ENCODE data around the gene DDI2. TPM values are rescaled to one million over a fixed set of nuclear protein-coding genes. Genes with fewer than 3 reads are reported as not detected.

DDI2 gene
- total RNA-seq, 1 experiment from 2014 or later, result 27.0 TPM

DNA sequence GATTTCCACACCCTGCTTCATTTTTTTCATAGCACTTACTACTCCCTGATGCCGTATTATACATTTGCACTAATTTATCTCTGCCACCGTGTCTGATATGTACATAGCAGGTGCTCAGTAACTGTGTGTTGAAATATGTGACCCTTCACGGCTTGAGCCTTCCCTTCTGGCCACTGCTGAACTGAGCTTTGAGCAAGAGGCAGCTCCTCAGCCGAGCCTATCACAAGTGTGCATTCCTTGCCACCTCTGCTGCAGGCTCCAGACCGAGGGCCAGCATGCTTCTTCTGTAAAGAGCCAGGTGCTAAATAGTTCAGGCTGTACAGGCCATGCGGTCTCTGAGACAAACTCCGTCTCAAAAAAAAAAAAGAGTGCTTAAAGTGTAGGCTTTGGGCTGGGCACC lies 89.5 kb downstream of the DDI2 start:
- Mint-ChIP-seq H3K36me3 (ENCODE audit: insufficient read depth, unreplicated experiment) (no peaks in the 10 kb centered on the region), H3K4me1 (ENCODE audit: low read depth, unreplicated experiment) (peaks cover 11% of the 10 kb centered on the region), H3K9me3 (ENCODE audit: low read depth, unreplicated experiment) (no peaks in the 10 kb centered on the region), H3K4me3 (ENCODE audit: low read depth, unreplicated experiment) (no peak overlapping the region), H3K27ac (ENCODE audit: unreplicated experiment) (no peak overlapping the region), H3K27me3 (ENCODE audit: unreplicated experiment) (no peaks in the 10 kb centered on the region)
- BruUV-seq (replicated peaks), result no TSS peak
- TF ChIP-seq, protein P1, sequence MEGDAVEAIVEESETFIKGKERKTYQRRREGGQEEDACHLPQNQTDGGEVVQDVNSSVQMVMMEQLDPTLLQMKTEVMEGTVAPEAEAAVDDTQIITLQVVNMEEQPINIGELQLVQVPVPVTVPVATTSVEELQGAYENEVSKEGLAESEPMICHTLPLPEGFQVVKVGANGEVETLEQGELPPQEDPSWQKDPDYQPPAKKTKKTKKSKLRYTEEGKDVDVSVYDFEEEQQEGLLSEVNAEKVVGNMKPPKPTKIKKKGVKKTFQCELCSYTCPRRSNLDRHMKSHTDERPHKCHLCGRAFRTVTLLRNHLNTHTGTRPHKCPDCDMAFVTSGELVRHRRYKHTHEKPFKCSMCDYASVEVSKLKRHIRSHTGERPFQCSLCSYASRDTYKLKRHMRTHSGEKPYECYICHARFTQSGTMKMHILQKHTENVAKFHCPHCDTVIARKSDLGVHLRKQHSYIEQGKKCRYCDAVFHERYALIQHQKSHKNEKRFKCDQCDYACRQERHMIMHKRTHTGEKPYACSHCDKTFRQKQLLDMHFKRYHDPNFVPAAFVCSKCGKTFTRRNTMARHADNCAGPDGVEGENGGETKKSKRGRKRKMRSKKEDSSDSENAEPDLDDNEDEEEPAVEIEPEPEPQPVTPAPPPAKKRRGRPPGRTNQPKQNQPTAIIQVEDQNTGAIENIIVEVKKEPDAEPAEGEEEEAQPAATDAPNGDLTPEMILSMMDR (IDR thresholded peaks at IDR 0.05; ENCODE audit: unreplicated experiment), result no peak
- intact Hi-C loops (cut with micrococcal nuclease; ENCODE audit: unreplicated experiment), result no loop called here
- DNase-seq, result no peak
- CTCF ChIA-PET, result interaction anchor here (0.7 kb wide), 2 partner anchors 39 to 519 kb away, joined by 3 read pairs; no protein-coding TSS in a partner anchor

DNA sequence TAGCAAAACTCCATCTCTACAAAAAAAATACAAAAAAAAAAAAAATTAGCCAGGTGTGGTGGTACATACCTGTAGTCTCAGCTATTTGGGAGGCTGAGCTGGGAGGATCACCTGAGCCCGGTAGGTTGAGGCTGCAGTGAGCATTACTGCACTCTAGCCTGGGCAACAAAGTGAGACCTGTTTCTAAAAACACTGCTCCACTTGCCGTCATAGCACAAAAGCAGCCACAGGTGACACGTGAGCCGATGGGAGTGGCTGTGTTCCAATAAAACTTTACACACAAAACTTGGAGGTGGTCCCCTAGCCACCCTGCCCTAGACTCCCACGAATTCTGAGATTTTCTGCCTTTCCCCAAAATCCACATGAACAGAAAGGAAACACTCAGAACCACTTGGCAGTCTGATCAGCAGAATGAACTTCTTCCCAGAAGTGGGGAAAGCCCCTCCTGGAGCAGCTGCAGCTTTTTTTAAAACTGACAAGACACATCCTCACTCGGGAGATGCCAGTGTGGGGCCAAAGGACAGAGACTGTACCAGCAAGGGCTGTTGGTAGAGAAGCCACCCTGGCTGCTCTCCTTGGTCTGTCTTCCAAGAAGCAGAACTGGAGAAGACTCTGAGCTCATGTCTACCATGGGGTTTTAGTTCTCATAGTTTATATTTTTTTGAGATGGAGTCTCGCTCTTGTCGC lies 90.1 kb downstream of the DDI2 start:
- Mint-ChIP-seq H3K4me1 (ENCODE audit: low read depth, unreplicated experiment) (peaks cover 11% of the 10 kb centered on the region), H3K27ac (ENCODE audit: unreplicated experiment) (no peak overlapping the region), H3K9me3 (ENCODE audit: low read depth, unreplicated experiment) (no peaks in the 10 kb centered on the region), H3K27me3 (ENCODE audit: unreplicated experiment) (no peaks in the 10 kb centered on the region), H3K36me3 (ENCODE audit: insufficient read depth, unreplicated experiment) (no peaks in the 10 kb centered on the region), H3K4me3 (ENCODE audit: low read depth, unreplicated experiment) (no peak overlapping the region)
- no peak for DNase-seq
- TF ChIP-seq, protein P1 (IDR thresholded peaks at IDR 0.05; ENCODE audit: unreplicated experiment), result no peak
- intact Hi-C loops (cut with micrococcal nuclease; ENCODE audit: unreplicated experiment), result no loop called here
- no TSS peak for BruUV-seq (replicated peaks)
- CTCF ChIA-PET, result interaction anchor here (0.7 kb wide), 1 partner anchor 519 kb away, joined by 3 read pairs; no protein-coding TSS in a partner anchor

DNA sequence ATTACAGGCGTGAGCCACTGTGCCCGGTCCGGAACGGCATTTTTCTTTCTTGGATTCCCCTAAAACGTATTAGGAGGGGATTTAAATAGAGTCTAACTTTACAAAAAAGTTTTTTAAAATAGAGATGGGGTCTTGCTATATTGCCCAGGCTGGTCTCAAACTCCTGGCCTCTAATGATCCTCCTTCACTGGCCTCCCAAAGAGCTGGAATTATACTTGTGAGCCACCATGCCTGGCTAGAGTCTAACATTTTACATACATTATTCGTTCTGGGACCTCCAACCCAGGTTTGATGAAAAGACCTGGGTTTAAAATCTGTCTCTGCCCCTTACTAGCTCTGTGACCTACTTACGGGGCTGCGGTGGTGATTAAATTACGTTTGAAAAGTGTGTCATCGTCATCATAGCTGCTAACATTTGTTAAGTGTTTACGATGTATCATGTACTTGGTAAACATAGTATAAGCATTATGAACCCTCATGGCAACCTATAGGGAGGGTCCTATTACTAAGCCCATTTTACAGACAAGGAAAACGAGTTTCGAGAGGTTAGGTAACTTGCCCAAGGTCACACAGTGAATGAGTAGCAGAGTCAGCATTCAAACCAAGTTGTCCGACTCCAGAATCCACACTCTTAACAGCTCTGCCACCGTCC lies 91.4 kb downstream of the DDI2 start:
- intact Hi-C loops (cut with micrococcal nuclease; ENCODE audit: unreplicated experiment), result no loop called here
- Mint-ChIP-seq H3K27me3 (ENCODE audit: unreplicated experiment) (no peaks in the 10 kb centered on the region), H3K4me3 (ENCODE audit: low read depth, unreplicated experiment) (no peak overlapping the region), H3K27ac (ENCODE audit: unreplicated experiment) (no peak overlapping the region), H3K4me1 (ENCODE audit: low read depth, unreplicated experiment) (peaks cover 3% of the 10 kb centered on the region), H3K36me3 (ENCODE audit: insufficient read depth, unreplicated experiment) (no peaks in the 10 kb centered on the region), H3K9me3 (ENCODE audit: low read depth, unreplicated experiment) (no peaks in the 10 kb centered on the region)
- BruUV-seq (replicated peaks), result no TSS peak
- TF ChIP-seq, protein P1 (IDR thresholded peaks at IDR 0.05; ENCODE audit: unreplicated experiment), result no peak
- DNase-seq, result no peak
- CTCF ChIA-PET, result no interaction called here

- Mint-ChIP-seq H3K36me3 (ENCODE audit: insufficient read depth, unreplicated experiment) (no peaks in the 10 kb centered on the region), H3K4me3 (ENCODE audit: low read depth, unreplicated experiment) (no peak overlapping the region), H3K4me1 (ENCODE audit: low read depth, unreplicated experiment) (no peaks in the 10 kb centered on the region), H3K9me3 (ENCODE audit: low read depth, unreplicated experiment) (no peaks in the 10 kb centered on the region), H3K27me3 (ENCODE audit: unreplicated experiment) (no peaks in the 10 kb centered on the region), H3K27ac (ENCODE audit: unreplicated experiment) (no peak overlapping the region)
- TF ChIP-seq, protein P1 (IDR thresholded peaks at IDR 0.05; ENCODE audit: unreplicated experiment), result no peak
- no TSS peak for BruUV-seq (replicated peaks)
- DNase-seq, result no peak
- intact Hi-C loops (cut with micrococcal nuclease; ENCODE audit: unreplicated experiment), result no loop called here
- CTCF ChIA-PET, result no interaction called here
Observed at GRCh38 chr1:15709226-15709625, 92.0 kb downstream of the DDI2 start.

Measured in Calu3 (cell line).